Measurements from ENCODE around the gene IL4. TPM values are rescaled to one million over a fixed set of nuclear protein-coding genes. Genes with fewer than 3 reads are reported as not detected.

Gene IL4
- total and polyA plus RNA-seq, 9 of the 15 experiments (the other 6 are each of a cell fraction or from before 2014, with no cell fraction given), result 0.22 to 0.62 TPM; not detected in 7

DNA sequence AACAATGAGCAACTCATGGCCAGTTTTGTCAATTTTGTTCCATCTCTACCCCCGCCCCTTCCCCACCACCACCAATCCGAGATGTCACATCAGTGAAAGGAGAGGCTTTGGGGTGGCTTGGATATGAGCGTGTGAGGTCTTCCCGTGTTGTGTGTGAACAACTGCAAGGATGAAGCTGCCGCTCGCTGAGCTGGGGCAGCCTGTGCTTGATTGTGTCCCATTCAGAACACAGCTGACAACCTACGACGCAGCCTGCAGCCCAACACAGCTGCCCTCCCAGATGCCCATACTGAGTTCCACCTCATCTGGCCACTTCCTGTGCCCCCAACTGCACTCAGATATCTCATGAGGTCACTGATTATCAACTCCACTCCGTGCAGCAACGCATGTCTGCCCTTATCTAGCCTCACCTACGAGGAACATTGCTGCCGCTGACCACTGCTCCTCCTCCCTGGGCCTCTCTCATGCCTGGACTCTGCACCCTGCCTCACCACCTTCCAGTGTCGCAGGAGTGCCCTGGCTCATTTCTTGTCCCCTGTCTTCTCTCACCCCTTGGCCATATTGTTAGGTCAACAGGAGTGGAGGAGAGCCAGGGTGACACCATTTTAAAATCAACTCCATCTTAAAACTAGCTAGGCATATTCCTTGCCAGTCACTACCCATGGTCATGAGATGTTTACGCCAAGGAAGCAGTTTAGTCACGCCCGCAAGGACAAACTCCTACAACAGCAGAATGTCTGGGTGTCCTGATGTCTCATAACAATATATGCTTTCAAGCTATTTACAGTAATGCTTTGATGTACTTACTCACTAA lies 7.3 kb upstream of the IL4 start (continued):
- TF ChIP-seq, protein P1, sequence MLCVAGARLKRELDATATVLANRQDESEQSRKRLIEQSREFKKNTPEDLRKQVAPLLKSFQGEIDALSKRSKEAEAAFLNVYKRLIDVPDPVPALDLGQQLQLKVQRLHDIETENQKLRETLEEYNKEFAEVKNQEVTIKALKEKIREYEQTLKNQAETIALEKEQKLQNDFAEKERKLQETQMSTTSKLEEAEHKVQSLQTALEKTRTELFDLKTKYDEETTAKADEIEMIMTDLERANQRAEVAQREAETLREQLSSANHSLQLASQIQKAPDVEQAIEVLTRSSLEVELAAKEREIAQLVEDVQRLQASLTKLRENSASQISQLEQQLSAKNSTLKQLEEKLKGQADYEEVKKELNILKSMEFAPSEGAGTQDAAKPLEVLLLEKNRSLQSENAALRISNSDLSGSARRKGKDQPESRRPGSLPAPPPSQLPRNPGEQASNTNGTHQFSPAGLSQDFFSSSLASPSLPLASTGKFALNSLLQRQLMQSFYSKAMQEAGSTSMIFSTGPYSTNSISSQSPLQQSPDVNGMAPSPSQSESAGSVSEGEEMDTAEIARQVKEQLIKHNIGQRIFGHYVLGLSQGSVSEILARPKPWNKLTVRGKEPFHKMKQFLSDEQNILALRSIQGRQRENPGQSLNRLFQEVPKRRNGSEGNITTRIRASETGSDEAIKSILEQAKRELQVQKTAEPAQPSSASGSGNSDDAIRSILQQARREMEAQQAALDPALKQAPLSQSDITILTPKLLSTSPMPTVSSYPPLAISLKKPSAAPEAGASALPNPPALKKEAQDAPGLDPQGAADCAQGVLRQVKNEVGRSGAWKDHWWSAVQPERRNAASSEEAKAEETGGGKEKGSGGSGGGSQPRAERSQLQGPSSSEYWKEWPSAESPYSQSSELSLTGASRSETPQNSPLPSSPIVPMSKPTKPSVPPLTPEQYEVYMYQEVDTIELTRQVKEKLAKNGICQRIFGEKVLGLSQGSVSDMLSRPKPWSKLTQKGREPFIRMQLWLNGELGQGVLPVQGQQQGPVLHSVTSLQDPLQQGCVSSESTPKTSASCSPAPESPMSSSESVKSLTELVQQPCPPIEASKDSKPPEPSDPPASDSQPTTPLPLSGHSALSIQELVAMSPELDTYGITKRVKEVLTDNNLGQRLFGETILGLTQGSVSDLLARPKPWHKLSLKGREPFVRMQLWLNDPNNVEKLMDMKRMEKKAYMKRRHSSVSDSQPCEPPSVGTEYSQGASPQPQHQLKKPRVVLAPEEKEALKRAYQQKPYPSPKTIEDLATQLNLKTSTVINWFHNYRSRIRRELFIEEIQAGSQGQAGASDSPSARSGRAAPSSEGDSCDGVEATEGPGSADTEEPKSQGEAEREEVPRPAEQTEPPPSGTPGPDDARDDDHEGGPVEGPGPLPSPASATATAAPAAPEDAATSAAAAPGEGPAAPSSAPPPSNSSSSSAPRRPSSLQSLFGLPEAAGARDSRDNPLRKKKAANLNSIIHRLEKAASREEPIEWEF (CRISPR knock-in tag; IDR thresholded peaks at IDR 0.05), result peak; percentile 97
- TF ChIP-seq MEF2D (tag; conservative IDR thresholded peaks at IDR 0.05; ENCODE audit: low read depth) (peak; percentile 96), CBFA2T3 (IDR thresholded peaks at IDR 0.05) (peak; percentile 81), SMAD1 (IDR thresholded peaks at IDR 0.05; ENCODE audit: low read depth, low read length, partially characterized antibody) (no peak), DDX20 (tag; IDR thresholded peaks at IDR 0.05; ENCODE audit: low read depth) (peak; percentile 93), RBM25 (IDR thresholded peaks at IDR 0.05; ENCODE audit: low read depth, low read length, severe bottlenecking) (no peak), KLF16 (IDR thresholded peaks at IDR 0.05) (no peak), CREM (IDR thresholded peaks at IDR 0.05; ENCODE audit: low read depth) (peak; percentile 82), CBX2 (IDR thresholded peaks at IDR 0.05; ENCODE audit: insufficient read depth, low read length, poor library complexity, severe bottlenecking) (no peak), CSDE1 (IDR thresholded peaks at IDR 0.05) (no peak), RBFOX2 (IDR thresholded peaks at IDR 0.05; ENCODE audit: low read depth, low read length) (peak; percentile 90), RCOR1 (IDR thresholded peaks at IDR 0.05; ENCODE audit: borderline replicate concordance in 1 of 2, low read depth in 2 of 2, low read length in 2 of 2) (peak in 1 of 2 experiments; percentile 58; a peak in 1 of 4 replicates), ZKSCAN8 (CRISPR knock-in tag; IDR thresholded peaks at IDR 0.05) (peak; percentile 87)
- TF ChIP-seq, protein P2, sequence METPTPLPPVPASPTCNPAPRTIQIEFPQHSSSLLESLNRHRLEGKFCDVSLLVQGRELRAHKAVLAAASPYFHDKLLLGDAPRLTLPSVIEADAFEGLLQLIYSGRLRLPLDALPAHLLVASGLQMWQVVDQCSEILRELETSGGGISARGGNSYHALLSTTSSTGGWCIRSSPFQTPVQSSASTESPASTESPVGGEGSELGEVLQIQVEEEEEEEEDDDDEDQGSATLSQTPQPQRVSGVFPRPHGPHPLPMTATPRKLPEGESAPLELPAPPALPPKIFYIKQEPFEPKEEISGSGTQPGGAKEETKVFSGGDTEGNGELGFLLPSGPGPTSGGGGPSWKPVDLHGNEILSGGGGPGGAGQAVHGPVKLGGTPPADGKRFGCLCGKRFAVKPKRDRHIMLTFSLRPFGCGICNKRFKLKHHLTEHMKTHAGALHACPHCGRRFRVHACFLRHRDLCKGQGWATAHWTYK (CRISPR knock-in tag; IDR thresholded peaks at IDR 0.05), result peak; percentile 98
- TF ChIP-seq, protein P3, sequence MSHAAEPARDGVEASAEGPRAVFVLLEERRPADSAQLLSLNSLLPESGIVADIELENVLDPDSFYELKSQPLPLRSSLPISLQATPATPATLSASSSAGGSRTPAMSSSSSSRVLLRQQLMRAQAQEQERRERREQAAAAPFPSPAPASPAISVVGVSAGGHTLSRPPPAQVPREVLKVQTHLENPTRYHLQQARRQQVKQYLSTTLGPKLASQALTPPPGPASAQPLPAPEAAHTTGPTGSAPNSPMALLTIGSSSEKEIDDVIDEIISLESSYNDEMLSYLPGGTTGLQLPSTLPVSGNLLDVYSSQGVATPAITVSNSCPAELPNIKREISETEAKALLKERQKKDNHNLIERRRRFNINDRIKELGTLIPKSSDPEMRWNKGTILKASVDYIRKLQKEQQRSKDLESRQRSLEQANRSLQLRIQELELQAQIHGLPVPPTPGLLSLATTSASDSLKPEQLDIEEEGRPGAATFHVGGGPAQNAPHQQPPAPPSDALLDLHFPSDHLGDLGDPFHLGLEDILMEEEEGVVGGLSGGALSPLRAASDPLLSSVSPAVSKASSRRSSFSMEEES (CRISPR knock-in tag; IDR thresholded peaks at IDR 0.05), result peak; percentile 71
- TF ChIP-seq, protein P4, sequence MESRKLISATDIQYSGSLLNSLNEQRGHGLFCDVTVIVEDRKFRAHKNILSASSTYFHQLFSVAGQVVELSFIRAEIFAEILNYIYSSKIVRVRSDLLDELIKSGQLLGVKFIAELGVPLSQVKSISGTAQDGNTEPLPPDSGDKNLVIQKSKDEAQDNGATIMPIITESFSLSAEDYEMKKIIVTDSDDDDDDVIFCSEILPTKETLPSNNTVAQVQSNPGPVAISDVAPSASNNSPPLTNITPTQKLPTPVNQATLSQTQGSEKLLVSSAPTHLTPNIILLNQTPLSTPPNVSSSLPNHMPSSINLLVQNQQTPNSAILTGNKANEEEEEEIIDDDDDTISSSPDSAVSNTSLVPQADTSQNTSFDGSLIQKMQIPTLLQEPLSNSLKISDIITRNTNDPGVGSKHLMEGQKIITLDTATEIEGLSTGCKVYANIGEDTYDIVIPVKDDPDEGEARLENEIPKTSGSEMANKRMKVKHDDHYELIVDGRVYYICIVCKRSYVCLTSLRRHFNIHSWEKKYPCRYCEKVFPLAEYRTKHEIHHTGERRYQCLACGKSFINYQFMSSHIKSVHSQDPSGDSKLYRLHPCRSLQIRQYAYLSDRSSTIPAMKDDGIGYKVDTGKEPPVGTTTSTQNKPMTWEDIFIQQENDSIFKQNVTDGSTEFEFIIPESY (CRISPR knock-in tag; IDR thresholded peaks at IDR 0.05), result no peak

Measured in K562 (cell line).